ENCODE results near the gene FDCSP.
"Not testable (repeated sequence)": the region's sequence is repeated elsewhere in the genome, so short reads cannot be mapped to it uniquely, and the experiment has no call there.

FDCSP gene

GRCh38 chr4:70239884-70240591 lies 14.1 kb downstream of the FDCSP start:
- H3K27ac ChIP-seq (ENCODE audit: low read depth, low read length) = no peak overlapping the region

GRCh38 chr4:70242297-70242696 lies 16.4 kb downstream of the FDCSP start, which contains the start of gene CSN3:
Gene CSN3 (plus strand): TSS chr4:70242597. CDS start chr4:70244820, 2,223 bp downstream.
- H3K4me2 ChIP-seq (ENCODE audit: low read length); H2BK120ac ChIP-seq (ENCODE audit: low read depth, low read length); H3K79me2 ChIP-seq (ENCODE audit: control insufficient read depth, insufficient read depth, low read length); H3K18ac ChIP-seq (ENCODE audit: low read length); H3K9ac ChIP-seq (ENCODE audit: low read length); H3K56ac ChIP-seq (ENCODE audit: low read length); H3K27me3 ChIP-seq (ENCODE audit: insufficient read depth, low read length, poor library complexity); H2BK15ac ChIP-seq (replicated peaks; ENCODE audit: low read depth); H3K4ac ChIP-seq (ENCODE audit: low read depth, low read length); H3K4me1 ChIP-seq (ENCODE audit: control insufficient read depth, low read depth, low read length); H3K36me3 ChIP-seq (ENCODE audit: control insufficient read depth, insufficient read depth, low read length); DNase-seq; H4K5ac ChIP-seq (ENCODE audit: low read length); H2AK5ac ChIP-seq (ENCODE audit: low read length); H2BK5ac ChIP-seq (ENCODE audit: low read length); H3K23ac ChIP-seq (ENCODE audit: low read length); H3K79me1 ChIP-seq (ENCODE audit: low read length); H3K4me3 ChIP-seq (ENCODE audit: low read length); H4K8ac ChIP-seq (ENCODE audit: low read depth, low read length); H3K27ac ChIP-seq (ENCODE audit: low read depth, low read length): not testable (repeated sequence)
- no CpG with 5 or more reads among the region's 3 CpGs for WGBS (ENCODE audit: extremely low coverage, insufficient coverage, low lambda C conversion rate)

More at GRCh38 chr4:70239884-70240591, 14.1 kb downstream of the FDCSP start:
- Histone ChIP-seq H4K8ac (ENCODE audit: low read depth, low read length) (no peak overlapping the region), H3K4me2 (ENCODE audit: low read length) (no peak overlapping the region), H3K56ac (ENCODE audit: low read length) (no peak overlapping the region), H3K9ac (ENCODE audit: low read length) (no peak overlapping the region), H3K23ac (ENCODE audit: low read length) (no peak overlapping the region), H3K4me1 (ENCODE audit: control insufficient read depth, low read depth, low read length) (no peaks in the 10 kb centered on the region), H2BK5ac (ENCODE audit: low read length) (no peak overlapping the region), H2AK5ac (ENCODE audit: low read length) (no peak overlapping the region), H4K5ac (ENCODE audit: low read length) (no peak overlapping the region), H2BK120ac (ENCODE audit: low read depth, low read length) (no peak overlapping the region), H3K36me3 (ENCODE audit: control insufficient read depth, insufficient read depth, low read length) (no peaks in the 10 kb centered on the region), H2BK15ac (replicated peaks; ENCODE audit: low read depth) (no peak overlapping the region), H3K79me2 (ENCODE audit: control insufficient read depth, insufficient read depth, low read length) (no peaks in the 10 kb centered on the region), H3K4me3 (ENCODE audit: low read length) (no peak overlapping the region), H3K4ac (ENCODE audit: low read depth, low read length) (no peak overlapping the region), H3K27me3 (ENCODE audit: insufficient read depth, low read length, poor library complexity) (no peaks in the 10 kb centered on the region), H3K79me1 (ENCODE audit: low read length) (no peaks in the 10 kb centered on the region), H3K18ac (ENCODE audit: low read length) (no peak overlapping the region)
- no CpG with 5 or more reads among the region's 5 CpGs for WGBS (ENCODE audit: extremely low coverage, insufficient coverage, low lambda C conversion rate)
- peak; percentile 31 for DNase-seq

GRCh38 chr4:70243091-70243490 lies 17.2 kb downstream of the FDCSP start:
- Histone ChIP-seq H3K23ac (ENCODE audit: low read length) (no peak overlapping the region), H2BK120ac (ENCODE audit: low read depth, low read length) (no peak overlapping the region)
- WGBS (ENCODE audit: extremely low coverage, insufficient coverage, low lambda C conversion rate) = no CpG with 5 or more reads among the region's 4 CpGs

GRCh38 chr4:70251250-70251944 lies 25.5 kb downstream of the FDCSP start:
- Histone ChIP-seq H2BK15ac (replicated peaks; ENCODE audit: low read depth) (no peak overlapping the region), H3K56ac (ENCODE audit: low read length) (no peak overlapping the region), H3K4me2 (ENCODE audit: low read length) (no peak overlapping the region), H2BK5ac (ENCODE audit: low read length) (no peak overlapping the region), H2AK5ac (ENCODE audit: low read length) (no peak overlapping the region), H3K27me3 (ENCODE audit: insufficient read depth, low read length, poor library complexity) (no peaks in the 10 kb centered on the region), H3K79me2 (ENCODE audit: control insufficient read depth, insufficient read depth, low read length) (no peaks in the 10 kb centered on the region), H3K79me1 (ENCODE audit: low read length) (no peaks in the 10 kb centered on the region), H3K36me3 (ENCODE audit: control insufficient read depth, insufficient read depth, low read length) (no peaks in the 10 kb centered on the region), H3K4me3 (ENCODE audit: low read length) (no peak overlapping the region), H3K23ac (ENCODE audit: low read length) (no peak overlapping the region), H3K18ac (ENCODE audit: low read length) (no peak overlapping the region), H3K27ac (ENCODE audit: low read depth, low read length) (no peak overlapping the region), H3K9ac (ENCODE audit: low read length) (no peak overlapping the region), H4K8ac (ENCODE audit: low read depth, low read length) (no peak overlapping the region), H3K4ac (ENCODE audit: low read depth, low read length) (no peak overlapping the region), H2BK120ac (ENCODE audit: low read depth, low read length) (no peak overlapping the region), H3K4me1 (ENCODE audit: control insufficient read depth, low read depth, low read length) (no peaks in the 10 kb centered on the region), H4K5ac (ENCODE audit: low read length) (no peak overlapping the region)
- no peak for DNase-seq
- WGBS (ENCODE audit: extremely low coverage, insufficient coverage, low lambda C conversion rate) = no CpG with 5 or more reads among the region's 3 CpGs

More at GRCh38 chr4:70243091-70243490, 17.2 kb downstream of the FDCSP start:
- H2BK15ac ChIP-seq (replicated peaks; ENCODE audit: low read depth) = no peak overlapping the region
- H2BK5ac ChIP-seq (ENCODE audit: low read length) = no peak overlapping the region
- H3K4me3 ChIP-seq (ENCODE audit: low read length) = no peak overlapping the region
- no peak overlapping the region for H4K8ac ChIP-seq (ENCODE audit: low read depth, low read length)
- H3K4me2 ChIP-seq (ENCODE audit: low read length) = no peak overlapping the region
- no peak overlapping the region for H2AK5ac ChIP-seq (ENCODE audit: low read length)
- no peaks in the 10 kb centered on the region for H3K79me1 ChIP-seq (ENCODE audit: low read length)
- H3K4me1 ChIP-seq (ENCODE audit: control insufficient read depth, low read depth, low read length) = no peaks in the 10 kb centered on the region
- H3K27me3 ChIP-seq (ENCODE audit: insufficient read depth, low read length, poor library complexity) = no peaks in the 10 kb centered on the region
- no peaks in the 10 kb centered on the region for H3K36me3 ChIP-seq (ENCODE audit: control insufficient read depth, insufficient read depth, low read length)
- H3K79me2 ChIP-seq (ENCODE audit: control insufficient read depth, insufficient read depth, low read length) = no peaks in the 10 kb centered on the region
- no peak overlapping the region for H4K5ac ChIP-seq (ENCODE audit: low read length)
- no peak overlapping the region for H3K9ac ChIP-seq (ENCODE audit: low read length)
- no peak for DNase-seq
- H3K56ac ChIP-seq (ENCODE audit: low read length) = no peak overlapping the region
- H3K4ac ChIP-seq (ENCODE audit: low read depth, low read length) = no peak overlapping the region
- H3K18ac ChIP-seq (ENCODE audit: low read length) = no peak overlapping the region
- H3K27ac ChIP-seq (ENCODE audit: low read depth, low read length) = no peak overlapping the region

GRCh38 chr4:70251945-70252277 lies 26.0 kb downstream of the FDCSP start:
- Histone ChIP-seq H3K4me2 (ENCODE audit: low read length) (no peak overlapping the region), H2AK5ac (ENCODE audit: low read length) (no peak overlapping the region), H3K79me2 (ENCODE audit: control insufficient read depth, insufficient read depth, low read length) (no peaks in the 10 kb centered on the region), H3K9ac (ENCODE audit: low read length) (no peak overlapping the region), H3K18ac (ENCODE audit: low read length) (no peak overlapping the region), H3K4ac (ENCODE audit: low read depth, low read length) (no peak overlapping the region), H3K4me1 (ENCODE audit: control insufficient read depth, low read depth, low read length) (no peaks in the 10 kb centered on the region), H3K23ac (ENCODE audit: low read length) (no peak overlapping the region), H3K79me1 (ENCODE audit: low read length) (no peaks in the 10 kb centered on the region), H2BK15ac (replicated peaks; ENCODE audit: low read depth) (no peak overlapping the region), H3K36me3 (ENCODE audit: control insufficient read depth, insufficient read depth, low read length) (no peaks in the 10 kb centered on the region), H3K4me3 (ENCODE audit: low read length) (no peak overlapping the region), H3K27me3 (ENCODE audit: insufficient read depth, low read length, poor library complexity) (no peaks in the 10 kb centered on the region), H4K5ac (ENCODE audit: low read length) (no peak overlapping the region), H4K8ac (ENCODE audit: low read depth, low read length) (no peak overlapping the region), H3K56ac (ENCODE audit: low read length) (no peak overlapping the region), H3K27ac (ENCODE audit: low read depth, low read length) (no peak overlapping the region), H2BK120ac (ENCODE audit: low read depth, low read length) (no peak overlapping the region), H2BK5ac (ENCODE audit: low read length) (no peak overlapping the region)
- WGBS (ENCODE audit: extremely low coverage, insufficient coverage, low lambda C conversion rate) = no CpG with 5 or more reads among the region's 1 CpG
- no peak for DNase-seq
